T-helper 2 cell treated with Interferon-gamma antibody and Interleukin-4, amounts not matched to agents 5 μg/mL and 100 μg/mL, for 36 hours (primary cell): ENCODE data around the gene GTF2IRD1.
"Not testable (repeated sequence)": the region's sequence is repeated elsewhere in the genome, so short reads cannot be mapped to it uniquely, and the experiment has no call there.

ENCODE experiments used
- DNase-seq: peaks from one replicate; pipeline ENCODE4 v3.0.0; 2021; ENCODE audit warnings: low spot score
- H3K27ac Mint-ChIP-seq: one replicate; pipeline ENCODE4 v1.8.0; 2021; ENCODE audit warnings: mild to moderate bottlenecking, mixed read lengths
- H3K27me3 Mint-ChIP-seq: one replicate; pipeline ENCODE4 v1.8.0; 2021; ENCODE audit warnings: low read depth, mixed read lengths
- H3K36me3 Mint-ChIP-seq: one replicate; pipeline ENCODE4 v1.8.0; 2021; ENCODE audit warnings: low read depth, mixed read lengths
- H3K4me1 Mint-ChIP-seq: one replicate; pipeline ENCODE4 v1.8.0; 2021; ENCODE audit warnings: low read depth, mixed read lengths
- H3K4me3 Mint-ChIP-seq: one replicate; pipeline ENCODE4 v1.8.0; 2022; ENCODE audit warnings: mild to moderate bottlenecking, moderate library complexity, mixed read lengths
- H3K9me3 Mint-ChIP-seq: one replicate; pipeline ENCODE4 v1.8.0; 2021; ENCODE audit warnings: mixed read lengths

The GTF2IRD1 gene

DNA sequence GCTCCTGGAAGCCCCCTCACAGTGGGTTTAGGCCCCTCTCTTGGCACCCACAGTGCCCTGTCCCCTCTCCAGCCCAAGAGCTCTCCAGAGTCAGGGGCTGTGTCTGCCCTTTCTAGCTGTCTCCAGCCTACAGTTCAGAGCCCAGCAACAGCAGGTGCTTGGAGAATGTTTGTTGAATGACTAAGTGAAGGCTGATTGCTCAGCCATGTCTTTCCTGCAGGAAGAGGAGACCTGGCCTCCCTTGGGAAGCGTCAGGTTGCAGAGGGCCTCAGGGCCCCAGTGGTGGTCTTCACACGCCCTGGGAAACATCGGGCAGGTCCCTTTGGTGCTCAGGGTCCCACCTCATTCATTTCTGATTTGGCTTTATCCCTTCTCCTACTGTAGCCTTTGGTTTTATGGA is 62.5 kb downstream of the GTF2IRD1 start:
- H3K4me3 Mint-ChIP-seq: no peak overlapping the region
- peaks cover 3% of the 10 kb centered on the region for H3K9me3 Mint-ChIP-seq
- H3K27ac Mint-ChIP-seq: no peak overlapping the region
- no peak for DNase-seq
- no peaks in the 10 kb centered on the region for H3K4me1 Mint-ChIP-seq
- no peaks in the 10 kb centered on the region for H3K36me3 Mint-ChIP-seq
- no peaks in the 10 kb centered on the region for H3K27me3 Mint-ChIP-seq

DNA sequence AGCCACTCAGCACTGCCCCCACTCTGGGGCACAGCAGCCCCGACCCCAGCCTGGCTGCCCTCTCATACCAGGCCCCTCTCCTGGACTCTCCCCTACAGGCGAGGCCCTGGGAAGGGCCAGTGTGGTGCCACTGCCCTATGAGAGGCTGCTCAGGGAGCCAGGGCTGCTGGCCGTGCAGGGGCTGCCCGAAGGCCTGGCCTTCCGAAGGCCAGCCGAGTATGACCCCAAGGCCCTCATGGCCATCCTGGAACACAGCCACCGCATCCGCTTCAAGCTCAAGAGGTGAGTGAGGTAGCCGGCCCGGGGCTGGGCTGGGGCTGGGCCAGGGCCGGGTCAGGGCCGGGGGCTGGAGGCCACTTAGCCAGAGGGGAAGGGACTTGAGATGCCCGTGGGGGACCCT is 64.3 kb downstream of the GTF2IRD1 start:
- Mint-ChIP-seq H3K4me3 (no peak overlapping the region), H3K27ac (no peak overlapping the region), H3K27me3 (no peaks in the 10 kb centered on the region), H3K9me3 (peaks cover 4% of the 10 kb centered on the region), H3K36me3 (no peaks in the 10 kb centered on the region), H3K4me1 (no peaks in the 10 kb centered on the region)
- DNase-seq: no peak

DNA sequence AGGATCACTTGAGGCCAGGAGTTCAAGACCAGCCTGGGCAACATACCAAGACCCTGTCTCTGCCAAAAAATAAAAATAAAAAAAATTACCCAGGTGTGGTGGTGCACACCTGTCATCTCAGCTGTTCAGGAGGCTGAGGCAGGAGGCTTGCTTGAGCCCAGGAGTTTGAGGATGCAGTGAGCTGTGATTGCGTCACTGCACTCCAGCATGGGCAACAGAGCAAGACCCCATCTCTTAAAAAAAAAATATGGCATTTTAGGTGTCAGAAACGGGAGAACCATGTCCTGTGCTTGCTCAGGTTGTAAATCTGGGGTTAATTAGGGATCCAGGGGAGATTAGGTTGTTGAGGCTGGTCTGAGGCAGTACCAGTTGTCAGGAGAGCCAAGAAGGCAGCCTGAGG is 64.9 kb downstream of the GTF2IRD1 start:
- Mint-ChIP-seq H3K36me3 (no peaks in the 10 kb centered on the region), H3K9me3 (peaks cover 4% of the 10 kb centered on the region), H3K27me3 (no peaks in the 10 kb centered on the region), H3K4me3 (no peak overlapping the region), H3K27ac (no peak overlapping the region), H3K4me1 (no peaks in the 10 kb centered on the region)
- DNase-seq: no peak

DNA sequence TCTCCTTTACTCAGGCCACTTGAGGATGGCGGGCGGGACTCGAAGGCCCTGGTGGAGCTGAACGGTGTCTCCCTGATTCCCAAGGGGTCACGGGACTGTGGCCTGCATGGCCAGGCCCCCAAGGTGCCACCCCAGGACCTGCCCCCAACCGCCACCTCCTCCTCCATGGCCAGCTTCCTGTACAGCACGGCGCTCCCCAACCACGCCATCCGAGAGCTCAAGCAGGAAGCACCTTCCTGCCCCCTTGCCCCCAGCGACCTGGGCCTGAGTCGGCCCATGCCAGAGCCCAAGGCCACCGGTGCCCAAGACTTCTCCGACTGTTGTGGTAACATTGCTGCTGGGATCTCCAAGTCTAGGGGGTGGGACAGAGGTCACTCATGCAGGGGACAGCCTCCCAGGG is 65.7 kb downstream of the GTF2IRD1 start:
- Mint-ChIP-seq H3K36me3 (no peaks in the 10 kb centered on the region), H3K27ac (no peak overlapping the region), H3K4me1 (no peaks in the 10 kb centered on the region), H3K27me3 (no peaks in the 10 kb centered on the region), H3K4me3 (no peak overlapping the region), H3K9me3 (peaks cover 4% of the 10 kb centered on the region)
- DNase-seq: no peak

DNA sequence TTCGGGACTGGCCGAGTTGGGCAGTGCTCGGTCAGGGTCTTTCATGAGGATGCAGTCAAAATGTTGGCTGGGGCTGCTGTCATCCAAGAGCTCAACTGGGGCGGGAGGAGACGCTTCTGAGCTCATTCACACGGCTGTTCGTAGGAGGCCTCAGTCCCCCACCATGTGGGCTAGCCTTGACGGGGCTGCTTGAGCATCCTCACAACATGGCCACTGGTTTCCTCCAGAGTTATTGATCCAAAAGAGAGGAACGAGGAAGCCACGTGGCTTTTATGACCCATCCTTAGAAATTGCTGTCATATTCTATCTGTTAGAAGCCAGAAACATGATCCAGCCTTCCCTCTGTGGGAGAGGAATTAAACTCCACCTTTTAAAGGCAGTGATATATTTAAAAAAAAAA is 68.1 kb downstream of the GTF2IRD1 start:
- Mint-ChIP-seq H3K27me3 (no peaks in the 10 kb centered on the region), H3K36me3 (no peaks in the 10 kb centered on the region), H3K4me3 (no peak overlapping the region), H3K4me1 (no peaks in the 10 kb centered on the region), H3K27ac (no peak overlapping the region), H3K9me3 (peaks cover 4% of the 10 kb centered on the region)
- DNase-seq: no peak

- Mint-ChIP-seq H3K4me3 (no peak overlapping the region), H3K27me3 (no peaks in the 10 kb centered on the region)
Observed at GRCh38 chr7:74522281-74522905, 68.7 kb downstream of the GTF2IRD1 start.

GRCh38 chr7:74523015-74523414 is 69.3 kb downstream of the GTF2IRD1 start:
- Mint-ChIP-seq H3K4me3 (no peak overlapping the region), H3K36me3 (no peaks in the 10 kb centered on the region), H3K27ac (no peak overlapping the region), H3K4me1 (no peaks in the 10 kb centered on the region), H3K9me3 (peaks cover 4% of the 10 kb centered on the region), H3K27me3 (no peaks in the 10 kb centered on the region)
- DNase-seq: no peak

More at GRCh38 chr7:74522281-74522905, 68.7 kb downstream of the GTF2IRD1 start:
- DNase-seq: no peak
- Mint-ChIP-seq H3K9me3 (peaks cover 4% of the 10 kb centered on the region), H3K4me1 (no peaks in the 10 kb centered on the region), H3K27ac (no peak overlapping the region), H3K36me3 (no peaks in the 10 kb centered on the region)

DNA sequence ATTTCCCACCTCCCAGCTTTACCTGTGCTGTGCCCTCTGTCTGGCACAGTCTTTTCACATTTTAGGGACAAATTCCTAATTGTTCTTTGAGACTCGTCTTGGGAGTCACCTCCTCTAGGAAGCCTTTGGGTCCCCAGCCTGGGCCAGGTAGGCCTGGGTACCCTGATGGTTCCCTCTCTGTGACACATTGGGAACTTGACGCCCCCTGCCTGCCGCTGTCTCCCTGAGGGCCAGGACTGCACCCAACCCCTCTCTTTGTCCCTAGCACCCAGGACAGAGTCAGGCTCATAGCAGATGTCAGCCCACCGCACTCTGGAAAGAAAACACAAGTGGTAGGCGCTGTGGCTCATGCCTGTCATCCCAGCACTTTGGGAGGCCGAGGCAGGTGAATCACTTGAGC is 71.4 kb downstream of the GTF2IRD1 start:
- Mint-ChIP-seq H3K9me3 (peaks cover 4% of the 10 kb centered on the region), H3K4me3 (no peak overlapping the region), H3K27me3 (no peaks in the 10 kb centered on the region), H3K4me1 (no peaks in the 10 kb centered on the region), H3K27ac (no peak overlapping the region), H3K36me3 (no peaks in the 10 kb centered on the region)
- no peak for DNase-seq

DNA sequence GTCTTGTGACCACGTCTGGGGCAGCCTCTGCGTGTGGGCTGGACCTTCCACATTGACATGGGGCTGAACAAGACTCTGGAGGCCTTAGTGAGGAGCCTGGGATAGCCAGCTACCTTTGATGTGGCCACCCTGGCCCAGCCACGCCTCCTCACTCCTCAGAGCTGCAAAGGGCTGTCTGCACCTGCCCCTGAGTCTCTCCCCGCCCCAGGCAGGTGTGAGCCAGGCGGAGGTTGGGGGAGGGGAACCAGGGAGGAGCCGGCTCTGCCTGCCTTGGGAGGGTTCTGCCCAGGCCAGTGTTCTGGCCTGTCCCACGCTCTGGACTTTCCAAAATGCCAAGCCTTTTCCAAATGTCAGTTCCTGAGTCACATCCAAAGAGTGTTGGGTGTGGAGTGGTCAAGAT is 72.2 kb downstream of the GTF2IRD1 start:
- no peaks in the 10 kb centered on the region for H3K36me3 Mint-ChIP-seq
- H3K4me3 Mint-ChIP-seq: no peak overlapping the region
- H3K9me3 Mint-ChIP-seq: peaks cover 4% of the 10 kb centered on the region
- H3K27me3 Mint-ChIP-seq: no peaks in the 10 kb centered on the region
- no peak for DNase-seq
- no peak overlapping the region for H3K27ac Mint-ChIP-seq
- H3K4me1 Mint-ChIP-seq: no peaks in the 10 kb centered on the region

DNA sequence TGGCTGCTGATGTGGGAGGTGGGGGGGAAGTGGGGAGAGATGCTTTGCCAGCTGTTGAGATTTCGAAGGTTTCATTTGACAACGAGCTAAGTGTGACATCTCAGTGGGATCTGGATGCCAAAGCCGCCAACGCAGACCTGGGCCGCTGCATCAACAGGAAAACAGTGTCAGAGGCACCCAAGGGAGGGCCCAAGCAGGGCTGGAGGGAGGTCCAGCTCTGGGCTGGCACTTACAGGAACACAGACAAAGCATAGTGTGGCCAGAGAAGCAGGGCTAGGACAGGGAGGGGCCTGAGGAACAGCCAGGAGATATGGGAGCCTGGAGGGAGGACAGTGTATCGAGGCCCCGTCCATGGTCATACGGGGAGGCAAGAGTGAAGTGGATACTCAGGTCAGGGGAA is 73.1 kb downstream of the GTF2IRD1 start:
- H3K9me3 Mint-ChIP-seq: no peaks in the 10 kb centered on the region
- no peak for DNase-seq
- no peak overlapping the region for H3K4me3 Mint-ChIP-seq
- H3K27ac Mint-ChIP-seq: no peak overlapping the region
- H3K4me1 Mint-ChIP-seq: no peaks in the 10 kb centered on the region
- no peaks in the 10 kb centered on the region for H3K36me3 Mint-ChIP-seq
- no peaks in the 10 kb centered on the region for H3K27me3 Mint-ChIP-seq

- no peak overlapping the region for H3K27ac Mint-ChIP-seq
- no peaks in the 10 kb centered on the region for H3K9me3 Mint-ChIP-seq
- no peaks in the 10 kb centered on the region for H3K27me3 Mint-ChIP-seq
- DNase-seq: no peak
- no peak overlapping the region for H3K4me3 Mint-ChIP-seq
- H3K36me3 Mint-ChIP-seq: no peaks in the 10 kb centered on the region
- H3K4me1 Mint-ChIP-seq: no peaks in the 10 kb centered on the region
Observed at GRCh38 chr7:74527842-74528241, 74.1 kb downstream of the GTF2IRD1 start.

DNA sequence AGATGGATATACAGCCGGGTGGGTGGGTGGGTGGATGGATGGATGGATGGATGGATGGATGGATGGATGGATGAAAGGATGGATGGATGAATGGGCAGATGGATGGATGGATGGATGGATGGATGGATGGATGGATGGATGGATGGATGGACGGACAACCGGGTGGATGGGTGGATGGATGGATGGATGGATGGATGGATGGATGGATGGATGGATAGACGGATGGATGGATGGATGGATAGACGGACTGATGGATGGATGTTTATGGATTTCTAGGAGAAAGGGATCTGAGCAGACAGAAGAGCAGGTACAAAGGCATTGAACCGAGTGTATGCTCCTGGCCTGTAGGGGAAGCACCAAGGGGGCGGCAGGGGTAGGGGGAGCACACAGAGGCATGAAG is 75.1 kb downstream of the GTF2IRD1 start:
- H3K27ac Mint-ChIP-seq, H3K36me3 Mint-ChIP-seq, H3K4me1 Mint-ChIP-seq, H3K27me3 Mint-ChIP-seq, DNase-seq, H3K4me3 Mint-ChIP-seq, H3K9me3 Mint-ChIP-seq: not testable (repeated sequence)

DNA sequence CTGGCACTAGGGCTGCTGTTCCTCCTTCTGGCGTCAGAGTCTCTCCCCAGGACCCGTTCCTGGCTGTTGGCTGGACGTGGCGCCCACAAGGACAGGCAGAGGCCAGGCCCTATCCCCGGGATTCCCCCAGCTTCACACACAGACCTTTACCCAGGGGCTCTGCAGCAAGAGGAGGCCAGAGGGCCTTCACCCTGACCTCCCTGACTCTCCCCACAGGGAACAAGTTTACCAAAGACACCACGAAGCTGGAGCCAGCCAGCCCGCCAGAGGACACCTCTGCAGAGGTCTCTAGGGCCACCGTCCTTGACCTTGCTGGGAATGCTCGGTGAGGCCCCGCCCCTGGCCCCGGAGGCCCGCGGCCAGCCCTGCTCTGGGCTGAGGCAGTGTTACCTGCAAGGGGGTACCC is 82.2 kb downstream of the GTF2IRD1 start:
- no peaks in the 10 kb centered on the region for H3K36me3 Mint-ChIP-seq
- H3K27ac Mint-ChIP-seq: no peak overlapping the region
- DNase-seq: no peak
- H3K9me3 Mint-ChIP-seq: no peaks in the 10 kb centered on the region
- H3K4me1 Mint-ChIP-seq: no peaks in the 10 kb centered on the region
- no peak overlapping the region for H3K4me3 Mint-ChIP-seq
- H3K27me3 Mint-ChIP-seq: no peaks in the 10 kb centered on the region

GRCh38 chr7:74541937-74542336 is 88.2 kb downstream of the GTF2IRD1 start:
- not testable (repeated sequence) for H3K36me3 Mint-ChIP-seq, H3K9me3 Mint-ChIP-seq, H3K27me3 Mint-ChIP-seq, H3K4me1 Mint-ChIP-seq, H3K4me3 Mint-ChIP-seq, H3K27ac Mint-ChIP-seq, DNase-seq

- Mint-ChIP-seq H3K4me1 (no peaks in the 10 kb centered on the region), H3K27ac (no peak overlapping the region), H3K27me3 (no peaks in the 10 kb centered on the region), H3K36me3 (no peaks in the 10 kb centered on the region), H3K4me3 (no peak overlapping the region), H3K9me3 (peaks cover 7% of the 10 kb centered on the region)
- DNase-seq: no peak
Observed at GRCh38 chr7:74542558-74543117, 88.9 kb downstream of the GTF2IRD1 start.
